Cerebellar cortex (tissue), 1 donor: Measurements from ENCODE around the gene FGF4.

ENCODE experiments used
- DNase-seq: peaks from one replicate; pipeline ENCODE4 v3.0.0-alpha.2; 2015; ENCODE audit warnings: low spot score

Gene FGF4

GRCh38 chr11:69807106-69807815 lies 32.1 kb upstream of the FGF4 start:
- no peak for DNase-seq

GRCh38 chr11:69804769-69805508 lies 29.8 kb upstream of the FGF4 start:
- DNase-seq, result no peak

- DNase-seq, result no peak
These were observed 28.6 kb upstream of the FGF4 start for GRCh38 chr11:69803604-69804218.

- no peak for DNase-seq
These were observed 27.9 kb upstream of the FGF4 start for GRCh38 chr11:69803022-69803421.

- no peak for DNase-seq
These were observed 27.4 kb upstream of the FGF4 start for GRCh38 chr11:69802590-69802989.

GRCh38 chr11:69801513-69802335 lies 26.6 kb upstream of the FGF4 start:
- no peak for DNase-seq

GRCh38 chr11:69800278-69800677 lies 25.1 kb upstream of the FGF4 start:
- no peak for DNase-seq

GRCh38 chr11:69799582-69799981 lies 24.4 kb upstream of the FGF4 start:
- DNase-seq, result peak; percentile 81

- DNase-seq, result peak; percentile 34
These were observed 24.0 kb upstream of the FGF4 start for GRCh38 chr11:69799097-69799496.

GRCh38 chr11:69797737-69798528 lies 22.8 kb upstream of the FGF4 start:
- DNase-seq, result peak; percentile 21

- peak; percentile 93 for DNase-seq
These were observed 22.0 kb upstream of the FGF4 start for GRCh38 chr11:69797156-69797555.

- no peak for DNase-seq
These were observed 20.9 kb upstream of the FGF4 start for GRCh38 chr11:69796063-69796462.

- peak; percentile 69 for DNase-seq
These were observed 16.4 kb upstream of the FGF4 start for GRCh38 chr11:69791276-69792180.

GRCh38 chr11:69788956-69789355 lies 13.8 kb upstream of the FGF4 start:
- DNase-seq, result no peak

GRCh38 chr11:69787906-69788305 lies 12.8 kb upstream of the FGF4 start:
- no peak for DNase-seq

GRCh38 chr11:69787457-69787856 lies 12.3 kb upstream of the FGF4 start:
- DNase-seq, result no peak

GRCh38 chr11:69781241-69781640 lies 6.1 kb upstream of the FGF4 start:
- DNase-seq, result no peak

GRCh38 chr11:69778373-69778772 lies 3.2 kb upstream of the FGF4 start:
- DNase-seq, result no peak

- DNase-seq, result no peak
These were observed 583 bp downstream of the FGF4 start for GRCh38 chr11:69774354-69775162.
